Stimulated activated memory B cell treated with anti-CD40 and anti-IgM and Interleukin-4, amounts not matched to agents 10 μg/mL and 1 μg/mL and 100 μg/mL, for 72 hours (primary cell): ENCODE data around the gene OR11L1.

ENCODE experiments used
- ATAC-seq: fragments of 150-1000 bp; cut with Tn5 transposase; 2 replicates; pipeline ENCODE4 v1.10.0; 2021
- H3K27ac Mint-ChIP-seq: one replicate; pipeline ENCODE4 v1.8.0; 2022; ENCODE audit warnings: mild to moderate bottlenecking, mixed read lengths
- H3K27me3 Mint-ChIP-seq: one replicate; pipeline ENCODE4 v1.8.0; 2022; ENCODE audit warnings: mixed read lengths
- H3K36me3 Mint-ChIP-seq: one replicate; pipeline ENCODE4 v1.8.0; 2022; ENCODE audit warnings: mixed read lengths
- H3K4me1 Mint-ChIP-seq: one replicate; pipeline ENCODE4 v1.8.0; 2022; ENCODE audit warnings: mixed read lengths
- H3K4me3 Mint-ChIP-seq: one replicate; pipeline ENCODE4 v1.8.0; 2022; ENCODE audit warnings: mild to moderate bottlenecking, moderate library complexity, mixed read lengths
- H3K9me3 Mint-ChIP-seq: one replicate; pipeline ENCODE4 v1.8.0; 2022; ENCODE audit warnings: mixed read lengths

Gene OR11L1

DNA sequence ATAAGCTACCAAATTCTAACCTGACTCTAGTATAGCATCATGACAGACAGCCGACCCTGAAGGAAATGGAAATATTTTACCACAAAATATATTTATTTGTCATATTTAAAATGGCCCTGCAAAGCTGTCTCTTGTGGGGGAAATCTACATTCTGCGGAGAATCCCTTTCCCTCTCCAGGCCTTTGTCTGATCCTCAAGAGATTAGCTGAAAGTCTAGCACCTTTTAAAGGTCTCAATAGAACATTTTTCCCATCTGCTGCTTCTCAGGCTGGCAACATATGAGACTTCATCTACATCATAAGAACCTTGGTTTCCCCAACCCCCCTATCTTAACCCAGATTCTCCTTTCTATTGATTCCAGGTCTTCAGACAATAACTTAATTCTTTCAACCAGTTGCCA, 1.7 kb upstream of the OR11L1 start:
- H3K4me1 Mint-ChIP-seq = no peaks in the 10 kb centered on the region
- no peaks in the 10 kb centered on the region for H3K36me3 Mint-ChIP-seq
- H3K4me3 Mint-ChIP-seq = no peak overlapping the region
- ATAC-seq = no peak
- H3K27me3 Mint-ChIP-seq = no peaks in the 10 kb centered on the region
- H3K9me3 Mint-ChIP-seq = no peaks in the 10 kb centered on the region
- H3K27ac Mint-ChIP-seq = no peak overlapping the region

DNA sequence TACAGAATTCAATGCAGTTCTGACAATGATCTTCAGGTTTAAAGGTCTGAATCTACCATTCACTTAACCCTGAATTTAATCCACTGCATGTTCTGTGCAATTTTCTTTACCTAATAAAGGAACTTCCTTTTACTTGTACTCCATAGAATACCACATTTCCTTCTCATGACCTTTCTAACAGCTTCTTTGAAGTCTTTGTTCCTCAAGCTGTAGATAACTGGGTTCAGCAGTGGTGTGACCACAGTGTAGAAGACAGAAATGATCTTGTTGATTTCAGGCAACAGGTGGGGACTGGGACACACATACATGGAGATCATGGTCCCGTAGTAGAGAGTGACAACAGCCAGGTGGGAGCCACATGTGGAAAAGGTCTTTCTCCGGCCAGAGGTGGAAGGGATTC, 878 bp downstream of the OR11L1 start:
- no peak overlapping the region for H3K27ac Mint-ChIP-seq
- no peaks in the 10 kb centered on the region for H3K27me3 Mint-ChIP-seq
- no peaks in the 10 kb centered on the region for H3K9me3 Mint-ChIP-seq
- no peaks in the 10 kb centered on the region for H3K4me1 Mint-ChIP-seq
- no peaks in the 10 kb centered on the region for H3K36me3 Mint-ChIP-seq
- no peak overlapping the region for H3K4me3 Mint-ChIP-seq
- ATAC-seq = peak; percentile 37

DNA sequence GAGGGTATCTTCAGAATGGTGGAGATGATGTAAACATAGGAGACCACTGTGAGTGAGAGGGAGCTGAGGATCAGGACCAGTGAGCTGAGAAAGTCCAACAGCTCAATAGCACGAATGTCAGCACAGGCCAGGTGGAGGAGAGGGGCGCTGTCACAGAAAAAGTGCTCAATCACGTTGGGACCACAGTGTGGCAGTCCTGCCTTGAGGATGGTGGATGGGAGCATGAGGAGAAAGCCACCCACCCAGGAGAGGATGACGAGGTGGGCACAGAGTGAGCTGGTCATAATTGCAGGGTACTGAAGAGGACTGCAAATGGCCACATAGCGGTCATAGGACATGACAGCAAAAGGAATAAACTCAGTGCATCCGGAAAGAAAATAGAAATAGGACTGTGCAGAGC, 8.1 kb downstream of the OR11L1 start:
- no peaks in the 10 kb centered on the region for H3K9me3 Mint-ChIP-seq
- no peaks in the 10 kb centered on the region for H3K36me3 Mint-ChIP-seq
- H3K4me1 Mint-ChIP-seq = no peaks in the 10 kb centered on the region
- no peaks in the 10 kb centered on the region for H3K27me3 Mint-ChIP-seq
- H3K4me3 Mint-ChIP-seq = no peak overlapping the region
- no peak overlapping the region for H3K27ac Mint-ChIP-seq
- no peak for ATAC-seq

DNA sequence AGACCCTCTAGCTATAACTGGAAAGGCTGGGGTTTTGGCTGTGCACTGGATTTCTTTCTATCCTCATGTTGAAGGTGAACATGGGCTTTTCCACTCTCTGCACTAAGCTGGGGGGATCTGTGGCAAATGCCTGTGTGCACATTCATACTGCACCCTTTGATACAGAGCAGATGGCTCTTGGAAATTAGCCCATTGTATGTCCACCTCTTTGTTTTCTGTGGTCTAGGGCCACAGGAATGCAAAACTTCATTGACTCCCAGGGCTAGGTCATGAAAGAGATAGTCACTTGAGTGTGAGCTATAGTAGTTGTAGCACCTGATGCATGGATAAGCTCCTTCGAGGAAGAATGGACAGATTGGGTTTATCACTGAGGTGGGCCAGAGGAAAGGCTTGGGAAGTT, 12.0 kb downstream of the OR11L1 start:
- ATAC-seq = peak; percentile 20
- Mint-ChIP-seq H3K4me3 (no peak overlapping the region), H3K36me3 (no peaks in the 10 kb centered on the region)

DNA sequence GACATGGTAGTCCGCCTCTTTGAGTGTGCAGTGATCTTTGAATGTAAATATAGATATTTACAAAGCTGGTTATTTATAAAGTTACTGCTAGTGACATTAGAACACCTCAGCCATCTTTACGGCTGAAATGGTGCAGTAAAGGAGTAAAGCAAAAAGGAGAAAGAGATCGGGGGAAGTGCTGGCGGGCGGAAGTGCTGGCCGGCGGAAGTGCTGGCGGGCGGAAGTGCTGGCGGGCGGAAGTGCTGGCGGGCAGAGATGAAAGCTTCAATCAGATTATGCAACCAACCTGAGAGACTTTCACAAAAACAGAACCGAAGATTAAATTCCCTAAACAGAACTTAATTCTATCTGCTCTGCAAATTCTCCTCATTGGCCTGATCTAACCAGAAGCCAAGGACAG, 16.3 kb downstream of the OR11L1 start:
- no peak overlapping the region for H3K27ac Mint-ChIP-seq
- H3K9me3 Mint-ChIP-seq = peaks cover 2% of the 10 kb centered on the region
- no peaks in the 10 kb centered on the region for H3K27me3 Mint-ChIP-seq
- peaks cover 6% of the 10 kb centered on the region for H3K4me1 Mint-ChIP-seq
- H3K4me3 Mint-ChIP-seq = no peak overlapping the region
- no peak for ATAC-seq
- H3K36me3 Mint-ChIP-seq = no peaks in the 10 kb centered on the region

More for the DNA sequence above, 12.0 kb downstream of the OR11L1 start:
- Mint-ChIP-seq H3K9me3 (peaks cover 2% of the 10 kb centered on the region), H3K4me1 (no peaks in the 10 kb centered on the region), H3K27me3 (no peaks in the 10 kb centered on the region), H3K27ac (no peak overlapping the region)

DNA sequence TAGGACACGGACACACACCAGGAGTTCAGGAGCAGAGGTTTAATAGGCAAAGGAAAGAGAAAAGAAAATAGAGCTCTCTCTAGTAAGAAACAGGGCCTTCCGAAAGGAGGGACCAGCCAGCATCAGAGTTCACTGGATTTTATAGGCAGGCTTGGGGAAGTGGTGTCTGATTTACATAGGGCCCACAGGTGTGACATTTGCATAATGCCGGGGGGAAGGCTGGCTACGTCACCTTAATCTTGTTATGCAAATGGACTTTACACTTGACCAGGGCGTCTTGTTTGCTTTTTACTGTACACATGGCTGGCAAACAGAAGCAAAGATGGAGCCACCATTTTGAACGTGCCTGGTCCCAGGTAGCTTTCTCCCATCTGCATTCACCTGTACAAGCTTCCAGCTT, 17.7 kb downstream of the OR11L1 start, which contains the start of gene OR14A16:
Gene OR14A16, minus strand, starts transcription at position 97 of the 400 bp plus-strand sequence. CDS start 8,390 bp downstream, outside the sequence.
- no peaks in the 10 kb centered on the region for H3K36me3 Mint-ChIP-seq
- no peak for ATAC-seq
- H3K27me3 Mint-ChIP-seq = no peaks in the 10 kb centered on the region
- peaks cover 2% of the 10 kb centered on the region for H3K9me3 Mint-ChIP-seq
- no peak within 1 kb of the TSS for H3K27ac Mint-ChIP-seq
- H3K4me1 Mint-ChIP-seq = peaks cover 6% of the 10 kb centered on the region
- H3K4me3 Mint-ChIP-seq = no peak within 1 kb of the TSS

DNA sequence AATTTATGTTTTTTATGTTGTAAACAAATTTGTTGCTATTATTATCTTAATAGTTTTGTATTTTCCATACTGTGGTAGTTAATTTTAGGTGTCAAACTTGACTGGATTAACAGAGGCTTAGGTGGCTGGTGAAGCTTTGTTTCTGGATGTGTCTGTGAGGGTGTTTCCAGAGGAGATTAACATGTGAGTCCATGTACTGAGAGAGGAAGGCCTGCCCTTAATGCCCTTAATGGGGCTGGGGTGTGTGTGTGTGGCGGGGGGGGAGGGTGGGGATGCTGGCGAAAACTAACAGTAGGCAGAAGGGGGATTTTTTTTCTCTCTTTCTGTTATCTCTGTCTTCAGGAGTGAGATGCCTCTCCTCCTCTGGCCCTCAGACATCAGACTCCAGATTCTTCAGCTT, 19.6 kb downstream of the OR11L1 start:
- ATAC-seq = no peak
- no peak overlapping the region for H3K27ac Mint-ChIP-seq
- peaks cover 6% of the 10 kb centered on the region for H3K4me1 Mint-ChIP-seq
- H3K27me3 Mint-ChIP-seq = no peaks in the 10 kb centered on the region
- H3K4me3 Mint-ChIP-seq = no peak overlapping the region
- H3K9me3 Mint-ChIP-seq = peaks cover 2% of the 10 kb centered on the region
- H3K36me3 Mint-ChIP-seq = no peaks in the 10 kb centered on the region

DNA sequence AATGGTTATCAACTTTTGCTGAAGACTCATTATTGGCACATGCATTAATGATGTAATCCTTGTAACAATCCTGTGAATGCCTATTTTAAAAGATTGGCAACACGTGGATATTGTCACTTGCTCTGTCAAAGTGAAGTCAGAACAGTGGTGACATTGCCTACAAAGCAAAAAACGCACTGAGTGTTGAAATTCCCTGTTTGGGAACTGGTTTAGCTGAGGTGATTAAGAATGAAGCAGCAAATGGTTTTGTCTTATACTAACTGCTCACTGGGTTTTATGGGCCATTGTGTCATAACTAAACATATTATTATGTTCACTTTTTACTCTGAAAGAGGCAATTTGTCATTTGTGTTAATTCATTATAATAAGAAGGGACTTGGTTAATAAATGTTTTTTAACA, 29.1 kb downstream of the OR11L1 start:
- H3K27me3 Mint-ChIP-seq = no peaks in the 10 kb centered on the region
- no peaks in the 10 kb centered on the region for H3K36me3 Mint-ChIP-seq
- H3K4me1 Mint-ChIP-seq = no peaks in the 10 kb centered on the region
- no peak overlapping the region for H3K27ac Mint-ChIP-seq
- no peak overlapping the region for H3K4me3 Mint-ChIP-seq
- no peaks in the 10 kb centered on the region for H3K9me3 Mint-ChIP-seq
- no peak for ATAC-seq

DNA sequence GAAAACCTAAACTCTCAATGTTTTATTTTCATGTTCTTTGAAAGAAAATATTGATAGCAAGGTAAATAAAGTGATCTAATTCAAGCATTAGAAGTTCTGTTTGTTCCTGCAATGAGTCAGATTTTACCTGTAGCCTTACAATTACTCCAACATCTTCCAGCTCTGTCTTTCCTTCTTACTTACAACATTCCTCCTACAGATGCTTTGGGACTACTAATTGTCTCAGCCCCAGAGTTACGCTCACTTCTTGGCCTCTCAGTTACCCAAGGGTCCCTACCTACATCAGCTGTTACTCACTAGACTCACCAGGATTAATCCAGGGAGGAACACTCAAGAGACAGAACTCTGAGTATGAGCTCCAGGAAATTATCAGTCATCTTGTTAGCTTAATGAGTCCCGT, 44.2 kb downstream of the OR11L1 start:
- H3K27ac Mint-ChIP-seq = no peak overlapping the region
- H3K36me3 Mint-ChIP-seq = no peaks in the 10 kb centered on the region
- no peaks in the 10 kb centered on the region for H3K27me3 Mint-ChIP-seq
- peaks cover 3% of the 10 kb centered on the region for H3K9me3 Mint-ChIP-seq
- ATAC-seq = no peak
- no peak overlapping the region for H3K4me3 Mint-ChIP-seq
- H3K4me1 Mint-ChIP-seq = no peaks in the 10 kb centered on the region
